RWPE2 (cell line): ENCODE results near the gene NSMCE1.
A peak's percentile ranks its signal among the peaks of the same experiment; 100 is the strongest.

ENCODE experiments used
- ATAC-seq: fragments of 200-7000 bp; cut with Tn5 transposase; 3 replicates; pipeline ENCODE4 v1.9.1; 2021; ENCODE audit warnings: low read depth
- DNase-seq: peaks from one replicate; pipeline ENCODE4 v3.0.0-alpha.2; 2020; ENCODE audit warnings: low spot score
- H3K27ac ChIP-seq: fragments of 450-650 bp; 2 replicates; pipeline ENCODE4 v1.5.1; 2017; ENCODE audit warnings: mild to moderate bottlenecking; ENCODE audit not compliant: poor library complexity, severe bottlenecking
- H3K27me3 ChIP-seq: fragments of 250-450 bp; sonication (Bioruptor Pico); 2 replicates; pipeline ENCODE4 v1.5.1; 2021; ENCODE audit warnings: mild to moderate bottlenecking, moderate library complexity; ENCODE audit not compliant: insufficient read depth, poor library complexity, severe bottlenecking
- H3K36me3 ChIP-seq: fragments of 250-450 bp; sonication (Bioruptor Pico); 2 replicates; pipeline ENCODE4 v1.5.1; 2020; ENCODE audit warnings: low read depth, mild to moderate bottlenecking, moderate library complexity
- H3K4me1 ChIP-seq: fragments of 250-450 bp; sonication (Bioruptor Pico); 2 replicates; pipeline ENCODE4 v1.5.1; 2021; ENCODE audit warnings: mild to moderate bottlenecking, moderate library complexity; ENCODE audit not compliant: insufficient read depth, poor library complexity, severe bottlenecking
- H3K4me3 ChIP-seq: fragments of 250-450 bp; sonication (Bioruptor Pico); 2 replicates; pipeline ENCODE4 v1.5.1; 2021; ENCODE audit warnings: mild to moderate bottlenecking, moderate library complexity; ENCODE audit not compliant: severe bottlenecking
- H3K9me3 ChIP-seq: fragments of 250-450 bp; sonication (Bioruptor Pico); 2 replicates; pipeline ENCODE4 v1.5.1; 2021; ENCODE audit warnings: mild to moderate bottlenecking, moderate library complexity; ENCODE audit not compliant: severe bottlenecking
- CTCF ChIP-seq: fragments of 450-650 bp; IDR thresholded peaks from one replicate; pipeline ENCODE4 v1.5.1; 2017; ENCODE audit warnings: mild to moderate bottlenecking, moderate library complexity; ENCODE audit not compliant: poor library complexity, severe bottlenecking

Gene NSMCE1

GRCh38 chr16:27199736-27200135, 68.8 kb downstream of the NSMCE1 start:
- H3K4me3 ChIP-seq, result no peak overlapping the region
- no peaks in the 10 kb centered on the region for H3K36me3 ChIP-seq
- H3K27ac ChIP-seq, result no peak overlapping the region
- DNase-seq (no peak), ATAC-seq (no peak)
- no peaks in the 10 kb centered on the region for H3K27me3 ChIP-seq
- H3K4me1 ChIP-seq, result peaks cover 10% of the 10 kb centered on the region
- TF ChIP-seq CTCF, result no peak
- no peaks in the 10 kb centered on the region for H3K9me3 ChIP-seq

- Histone ChIP-seq H3K9me3 (no peaks in the 10 kb centered on the region), H3K4me3 (no peak overlapping the region), H3K36me3 (no peaks in the 10 kb centered on the region), H3K27me3 (no peaks in the 10 kb centered on the region), H3K27ac (no peak overlapping the region), H3K4me1 (peaks cover 12% of the 10 kb centered on the region)
- DNase-seq (no peak), ATAC-seq (no peak)
- TF ChIP-seq CTCF, result no peak
These were observed 69.4 kb downstream of the NSMCE1 start for GRCh38 chr16:27199235-27199586.

- TF ChIP-seq CTCF, result no peak
- Histone ChIP-seq H3K27me3 (no peaks in the 10 kb centered on the region), H3K36me3 (no peaks in the 10 kb centered on the region), H3K4me3 (no peak overlapping the region), H3K9me3 (no peaks in the 10 kb centered on the region), H3K4me1 (peaks cover 12% of the 10 kb centered on the region), H3K27ac (no peak overlapping the region)
- ATAC-seq, result no peak
- no peak for DNase-seq
These were observed 69.9 kb downstream of the NSMCE1 start for GRCh38 chr16:27198451-27199234.

GRCh38 chr16:27197004-27197403, 71.6 kb downstream of the NSMCE1 start:
- Histone ChIP-seq H3K4me3 (no peak overlapping the region), H3K27me3 (no peaks in the 10 kb centered on the region), H3K4me1 (peaks cover 12% of the 10 kb centered on the region), H3K27ac (no peak overlapping the region), H3K36me3 (no peaks in the 10 kb centered on the region), H3K9me3 (no peaks in the 10 kb centered on the region)
- DNase-seq (no peak), ATAC-seq (no peak)
- TF ChIP-seq CTCF, result no peak

- H3K27ac ChIP-seq, result peak overlapping the region; percentile 19
- TF ChIP-seq CTCF, result no peak
- no peaks in the 10 kb centered on the region for H3K36me3 ChIP-seq
- peaks cover 12% of the 10 kb centered on the region for H3K4me1 ChIP-seq
- ATAC-seq (no peak), DNase-seq (no peak)
- no peaks in the 10 kb centered on the region for H3K9me3 ChIP-seq
- no peaks in the 10 kb centered on the region for H3K27me3 ChIP-seq
- no peak overlapping the region for H3K4me3 ChIP-seq
These were observed 72.5 kb downstream of the NSMCE1 start for GRCh38 chr16:27195941-27196595.
